IPS-11a (cell line): ENCODE data around the gene NIPAL1.
"Not testable (repeated sequence)": the region's sequence is repeated elsewhere in the genome, so short reads cannot be mapped to it uniquely, and the experiment has no call there.

Experiments used
- H3K4me3 ChIP-seq: one replicate; pipeline ENCODE4 v1.5.1; 2013; ENCODE audit warnings: low read depth, low read length, control low read depth

NIPAL1 gene

DNA sequence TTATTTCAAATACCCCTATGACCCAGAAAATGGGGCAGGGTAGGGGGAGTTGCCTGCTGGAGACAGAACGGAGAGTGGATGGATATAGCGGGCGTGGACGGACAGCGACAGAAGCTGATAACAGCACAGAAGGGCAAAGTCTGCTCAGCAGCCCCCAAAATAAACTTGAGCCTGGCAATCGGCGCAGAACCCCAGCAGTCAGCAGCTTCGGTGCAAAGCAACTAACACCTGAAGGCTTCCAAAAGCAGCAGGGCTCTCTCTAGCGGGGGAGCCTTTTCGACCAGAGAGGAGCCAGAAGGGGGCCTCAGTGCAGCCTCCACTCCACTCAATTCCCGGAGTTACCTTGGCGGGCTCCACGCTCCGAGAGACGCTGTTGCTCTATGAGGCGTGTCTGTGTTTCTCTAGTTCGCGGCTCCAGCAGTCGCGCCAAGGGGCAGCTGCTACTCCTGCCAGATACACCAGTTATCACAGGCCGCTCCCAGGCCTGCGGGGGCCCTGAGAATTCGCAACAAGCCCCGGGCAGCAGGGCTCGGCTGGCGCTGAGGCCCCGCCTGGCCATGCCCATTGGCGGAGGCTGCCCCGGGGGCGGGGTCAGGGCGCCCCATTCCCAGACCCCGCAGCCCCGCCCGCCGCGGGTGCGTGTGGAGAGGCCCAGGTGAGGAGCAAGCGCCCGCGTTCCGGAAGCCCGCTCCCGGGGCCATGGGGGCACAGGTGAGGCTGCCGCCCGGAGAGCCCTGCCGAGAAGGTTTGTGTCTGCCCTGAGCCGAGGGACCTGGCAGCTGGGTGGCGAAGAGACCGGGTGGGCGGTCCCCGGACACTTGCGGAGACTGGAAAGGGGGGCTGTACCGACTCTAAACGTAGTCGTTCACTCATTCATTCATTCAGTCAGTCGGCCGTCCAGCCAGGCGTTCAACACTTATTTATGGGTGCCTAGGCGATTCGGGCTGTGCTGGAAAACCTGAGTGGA is at the start of gene NIPAL1, which contains the start of gene CNGA1:
TSS of gene NIPAL1 (plus strand) at position 632 of the 967 bp plus-strand sequence. CDS start at position 700, 68 bp downstream.
TSS of gene CNGA1 (minus strand) at position 541 of the 967 bp plus-strand sequence. CDS start 63,992 bp downstream, outside the sequence.
- peak within 1 kb of the TSS; percentile 88 for H3K4me3 ChIP-seq

- H3K4me3 ChIP-seq, result no peak overlapping the region
Measured at GRCh38 chr4:47968847-47969246, 47.7 kb upstream of the NIPAL1 start.

DNA sequence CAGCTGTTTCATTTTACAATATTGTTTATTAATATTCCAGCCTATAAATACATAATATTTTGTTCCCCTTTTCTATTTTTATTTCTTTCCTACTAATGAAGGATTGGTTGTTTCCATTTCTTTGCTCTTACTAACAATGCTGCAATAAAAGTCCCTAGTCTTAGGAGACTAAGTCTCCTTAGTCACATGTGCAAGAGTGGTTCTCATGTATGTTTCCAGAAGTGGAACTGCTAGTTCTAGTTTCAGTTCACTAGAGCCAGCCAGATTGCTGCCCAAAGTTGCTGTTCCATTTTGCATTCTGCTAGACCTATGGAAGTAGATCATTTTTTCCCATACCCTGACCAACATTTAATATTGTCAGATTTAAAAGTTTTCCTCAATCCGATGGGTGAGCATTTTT is 44.4 kb upstream of the NIPAL1 start:
- no peak overlapping the region for H3K4me3 ChIP-seq

DNA sequence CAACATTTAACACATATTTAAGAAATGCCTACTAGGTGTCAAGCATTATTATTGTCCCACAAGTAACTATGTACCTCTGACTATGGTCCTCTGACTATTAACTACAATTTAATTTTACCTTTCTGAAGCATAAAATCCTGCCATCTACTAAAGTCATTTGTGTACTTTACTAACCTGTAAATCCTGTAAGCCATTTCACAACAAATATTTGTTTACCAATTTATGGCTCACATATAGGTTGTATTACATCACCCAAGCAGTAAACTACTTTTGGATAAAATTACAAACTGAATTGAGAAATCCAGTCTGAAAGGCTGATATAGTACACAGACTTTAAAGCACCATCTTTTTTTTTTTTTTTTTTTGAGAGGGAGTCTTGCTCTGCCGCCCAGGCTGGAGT is 43.9 kb upstream of the NIPAL1 start:
- H3K4me3 ChIP-seq, result no peak overlapping the region

- H3K4me3 ChIP-seq, result no peak overlapping the region
Measured at GRCh38 chr4:47974566-47974965, 42.0 kb upstream of the NIPAL1 start.

GRCh38 chr4:47990145-47990544 is 26.4 kb upstream of the NIPAL1 start:
- no peak overlapping the region for H3K4me3 ChIP-seq

DNA sequence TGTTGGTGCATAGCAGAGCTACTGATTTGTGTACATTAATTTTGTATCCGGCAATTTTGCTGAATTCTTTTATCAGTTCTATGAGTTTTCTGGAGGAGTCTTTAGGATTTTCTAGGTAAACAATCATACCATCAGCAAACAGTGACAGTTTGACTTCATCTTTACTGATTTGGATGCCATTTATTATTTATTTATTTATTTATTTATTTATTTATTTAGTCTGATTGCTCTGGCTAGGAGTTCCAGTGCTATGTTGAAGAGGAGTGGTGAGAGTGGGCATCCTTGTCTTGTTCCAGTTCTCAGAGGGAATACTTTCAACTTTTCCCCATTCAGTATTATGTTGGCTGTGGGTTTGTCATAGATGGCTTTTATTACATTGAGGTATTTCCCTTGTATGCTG is 24.1 kb upstream of the NIPAL1 start:
- not testable (repeated sequence) for H3K4me3 ChIP-seq

DNA sequence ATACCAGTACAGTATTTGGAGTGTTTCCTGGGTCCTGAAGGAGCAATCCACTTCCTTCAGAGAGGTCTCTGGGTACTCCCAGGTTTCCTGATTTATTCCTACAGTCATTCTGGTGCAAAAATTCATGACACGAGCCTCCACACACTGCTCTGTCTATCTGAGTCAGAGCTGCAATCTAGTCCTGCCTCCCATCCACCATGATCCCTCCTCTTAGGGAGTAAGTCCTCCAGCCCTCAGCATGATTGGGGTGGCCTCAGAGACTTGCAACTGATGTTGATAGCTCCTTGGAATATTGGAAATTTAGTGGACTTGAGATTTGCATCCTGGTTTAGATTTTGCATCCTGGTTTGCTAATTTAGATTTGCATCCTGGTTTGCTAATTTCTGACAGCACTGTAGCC is 20.6 kb upstream of the NIPAL1 start:
- no peak overlapping the region for H3K4me3 ChIP-seq

- no peak overlapping the region for H3K4me3 ChIP-seq
Measured at GRCh38 chr4:48002267-48002666, 14.3 kb upstream of the NIPAL1 start.

- not testable (repeated sequence) for H3K4me3 ChIP-seq
Measured at GRCh38 chr4:48003568-48003967, 13.0 kb upstream of the NIPAL1 start.

DNA sequence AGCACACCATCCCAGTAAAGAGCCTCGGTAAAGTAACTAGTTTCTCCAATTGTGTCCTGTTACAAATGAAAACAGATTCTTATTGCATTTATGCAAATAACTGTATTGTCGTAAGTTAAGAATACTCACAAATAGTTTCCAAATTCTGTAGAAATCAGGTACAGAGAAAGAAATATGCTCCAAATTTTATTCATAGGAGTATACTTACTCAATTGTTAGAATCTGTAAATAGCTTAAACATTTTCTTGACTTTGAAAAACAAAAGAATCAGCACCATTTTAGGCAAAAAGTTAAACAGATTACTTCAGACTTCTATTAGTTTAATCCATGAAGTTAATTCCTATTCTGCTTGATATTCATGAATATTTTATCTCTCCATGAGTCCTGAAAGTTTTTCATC is 10.8 kb upstream of the NIPAL1 start:
- H3K4me3 ChIP-seq, result no peak overlapping the region

DNA sequence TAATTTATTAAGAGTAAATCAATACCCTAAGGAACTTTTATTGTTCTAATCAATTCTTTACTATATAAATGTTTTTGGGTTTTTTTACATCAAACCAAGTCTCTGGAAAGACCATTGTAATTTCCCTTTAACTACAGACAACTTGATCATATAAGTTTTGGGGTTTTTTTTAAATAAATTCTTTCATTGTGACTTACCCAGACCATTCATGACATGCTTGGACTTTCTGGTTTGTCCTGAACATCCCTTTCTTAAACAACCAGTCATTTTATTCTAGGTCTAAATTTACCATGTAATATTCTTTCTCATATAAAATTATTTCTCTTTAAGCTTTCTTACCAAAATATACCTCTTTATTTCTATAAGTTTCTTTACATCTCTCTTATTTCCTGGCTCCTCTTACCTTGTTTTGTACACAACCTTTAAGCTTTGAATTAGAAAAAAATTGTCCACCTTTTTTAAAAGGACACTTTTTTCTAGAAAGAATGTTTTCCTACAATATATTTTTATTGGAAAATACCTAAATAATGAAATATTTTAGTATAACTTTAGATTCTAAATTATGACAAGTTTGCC is 8.5 kb upstream of the NIPAL1 start:
- no peak overlapping the region for H3K4me3 ChIP-seq

GRCh38 chr4:48010906-48011305 is 5.7 kb upstream of the NIPAL1 start:
- H3K4me3 ChIP-seq, result not testable (repeated sequence)

DNA sequence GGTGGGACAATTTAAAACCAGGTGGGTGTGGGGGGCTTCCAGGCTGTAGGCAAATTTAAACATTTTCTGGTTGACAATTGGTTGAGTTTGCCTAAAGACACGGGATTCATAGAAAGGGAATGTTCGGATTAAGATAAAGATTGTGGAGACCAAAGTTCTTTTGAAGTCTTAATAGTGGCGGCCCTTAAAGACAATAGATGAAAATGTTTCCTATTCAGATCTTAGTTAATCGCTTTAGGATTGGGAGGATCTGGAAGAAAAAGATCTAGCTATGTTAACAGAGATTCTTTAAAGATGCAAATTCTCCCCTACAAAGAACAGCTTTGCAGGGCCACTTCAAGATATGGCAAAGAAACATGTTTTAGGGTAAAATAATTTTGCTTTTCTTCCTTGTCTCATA is 4.8 kb upstream of the NIPAL1 start:
- H3K4me3 ChIP-seq, result no peak overlapping the region

GRCh38 chr4:48012824-48013223 is 3.7 kb upstream of the NIPAL1 start:
- no peak overlapping the region for H3K4me3 ChIP-seq

DNA sequence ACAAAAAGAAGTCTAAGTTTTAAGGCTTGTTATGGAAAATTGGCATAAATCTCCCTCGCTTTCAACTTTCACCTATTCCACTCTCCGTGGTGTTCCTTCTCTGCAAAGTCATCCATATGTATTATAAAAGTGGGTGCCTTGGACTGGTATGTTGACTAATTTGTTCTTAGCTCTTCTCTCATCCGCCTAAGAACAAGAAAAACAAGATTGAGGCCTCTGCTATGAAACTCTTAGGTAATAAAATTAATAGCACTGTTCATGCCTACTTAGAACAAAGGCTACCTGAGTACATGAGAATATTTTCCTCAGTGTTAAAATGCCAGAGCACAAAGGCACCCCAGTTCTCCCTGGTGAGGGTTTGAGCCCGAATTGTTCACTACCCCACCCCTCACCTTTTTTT is 1.4 kb upstream of the NIPAL1 start:
- no peak overlapping the region for H3K4me3 ChIP-seq

DNA sequence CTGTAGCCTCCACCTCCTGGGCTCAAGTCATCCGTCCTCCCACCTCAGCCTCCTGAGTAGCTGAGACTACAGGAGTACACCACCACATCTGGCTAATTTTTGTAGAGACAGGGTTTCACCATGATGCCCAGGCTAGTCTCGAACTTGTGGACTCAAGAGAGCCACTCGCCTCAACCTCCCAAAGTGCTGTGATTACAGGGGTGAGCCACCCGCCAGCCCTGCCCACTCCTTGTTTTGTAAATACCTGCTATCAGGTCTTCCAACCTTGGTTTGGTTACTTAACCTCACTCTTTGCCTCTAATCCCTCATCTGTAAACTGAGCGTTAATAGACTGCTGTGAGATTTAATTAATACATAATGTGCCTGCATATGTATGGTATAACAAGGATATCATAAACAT is 894 bp upstream of the NIPAL1 start:
- peak overlapping the region; percentile 88 for H3K4me3 ChIP-seq

DNA sequence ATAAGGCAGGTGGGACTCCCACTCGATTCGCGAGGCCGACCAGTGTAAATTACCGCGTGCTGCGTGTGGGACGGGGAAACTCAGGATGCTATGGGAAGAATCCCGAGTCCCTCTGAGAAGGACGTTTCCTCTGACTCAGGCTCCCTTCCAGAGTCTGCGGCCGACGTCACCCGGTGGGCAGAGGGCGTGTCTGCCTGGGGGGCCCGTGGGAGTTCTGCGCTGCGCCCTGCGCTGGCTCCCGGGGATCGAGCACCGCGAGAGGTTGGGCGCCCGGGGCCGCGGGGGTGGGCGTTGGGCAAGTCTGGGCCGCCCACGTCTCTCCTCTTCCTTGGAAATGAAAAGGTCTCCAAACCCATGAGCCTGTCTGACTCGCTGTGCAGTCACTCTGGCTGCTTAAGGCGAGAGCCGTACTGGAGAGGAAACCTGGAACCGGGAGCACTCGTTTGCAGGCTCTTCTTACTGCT is 568 bp downstream of the NIPAL1 start:
- H3K4me3 ChIP-seq, result peak overlapping the region; percentile 88

DNA sequence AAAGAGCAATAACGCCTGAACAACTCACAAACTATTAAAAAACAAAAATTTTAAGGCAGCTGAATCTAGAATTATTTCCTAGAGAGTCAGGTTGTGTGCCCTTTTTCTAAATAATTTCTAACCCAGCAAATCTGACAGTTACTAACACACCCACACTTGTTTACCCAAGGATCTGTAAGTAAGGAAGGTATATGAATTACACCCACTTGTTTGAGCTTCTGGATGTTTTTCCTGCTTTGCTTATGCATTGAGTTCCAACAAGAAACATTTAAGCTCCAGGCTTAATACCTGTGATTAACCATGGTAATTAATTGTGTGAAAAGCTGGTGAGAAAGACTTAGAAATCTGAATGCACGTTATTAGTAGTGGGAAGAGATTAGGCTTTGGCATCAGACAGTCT is 1.5 kb downstream of the NIPAL1 start:
- no peak overlapping the region for H3K4me3 ChIP-seq

GRCh38 chr4:48021100-48021499 is 4.5 kb downstream of the NIPAL1 start:
- no peak overlapping the region for H3K4me3 ChIP-seq

- no peak overlapping the region for H3K4me3 ChIP-seq
Measured at GRCh38 chr4:48022192-48022799, 5.7 kb downstream of the NIPAL1 start.

DNA sequence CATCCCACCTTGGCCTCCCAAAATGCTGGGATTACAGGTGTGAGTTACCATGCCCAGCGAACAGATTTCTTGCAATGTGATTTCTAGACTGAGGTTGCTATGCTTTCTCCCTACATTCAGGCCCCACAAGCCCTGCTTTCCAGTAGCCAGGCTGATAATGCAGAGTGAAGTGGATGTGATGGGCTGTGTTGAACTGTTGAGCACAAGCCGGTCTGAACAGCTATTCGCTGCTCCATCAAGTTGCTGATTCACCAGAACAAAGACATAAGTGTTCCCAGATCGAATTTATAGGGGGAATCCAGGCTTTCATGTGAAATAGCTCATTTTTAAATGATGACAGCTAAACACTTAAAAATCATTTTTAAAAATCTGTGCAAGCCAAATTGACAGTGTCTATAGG is 8.0 kb downstream of the NIPAL1 start:
- H3K4me3 ChIP-seq, result no peak overlapping the region
